B cell (primary cell): ENCODE results near the gene JAK3.

Source experiments
- EZH2 ChIP-seq: IDR thresholded peaks from 2 replicates; pipeline ENCODE4 v1.6.1; 2012; ENCODE audit warnings: borderline replicate concordance, low read depth, mild to moderate bottlenecking, moderate library complexity, low read length; ENCODE audit not compliant: insufficient read depth, poor library complexity, severe bottlenecking
- TF ChIP-seq, protein P1 (sequence below): fragments of 200-600 bp; IDR thresholded peaks from one replicate; pipeline ENCODE4 v1.8.0; 2022; ENCODE audit warnings: antibody characterized with exemption, mild to moderate bottlenecking

DNA sequence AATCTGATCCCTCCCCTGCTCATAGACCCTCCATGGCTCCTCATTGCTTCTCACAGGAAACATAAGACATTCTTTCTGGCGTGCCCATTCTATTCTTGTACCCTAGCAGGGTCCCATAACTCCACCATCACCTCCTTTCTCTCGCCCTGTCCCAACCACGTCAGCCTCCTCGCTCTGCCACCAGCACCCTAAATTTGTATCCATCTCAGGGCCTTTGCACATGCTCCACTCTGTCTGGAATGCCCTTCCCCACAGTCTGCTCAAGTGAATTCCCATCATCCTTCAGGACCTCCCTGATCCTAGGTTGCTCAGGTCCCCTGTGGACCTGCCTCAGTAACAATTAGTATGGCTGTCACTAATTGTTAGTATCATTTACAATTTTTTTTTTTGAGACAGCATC lies 42.4 kb downstream of the JAK3 start:
- TF ChIP-seq, protein P1, sequence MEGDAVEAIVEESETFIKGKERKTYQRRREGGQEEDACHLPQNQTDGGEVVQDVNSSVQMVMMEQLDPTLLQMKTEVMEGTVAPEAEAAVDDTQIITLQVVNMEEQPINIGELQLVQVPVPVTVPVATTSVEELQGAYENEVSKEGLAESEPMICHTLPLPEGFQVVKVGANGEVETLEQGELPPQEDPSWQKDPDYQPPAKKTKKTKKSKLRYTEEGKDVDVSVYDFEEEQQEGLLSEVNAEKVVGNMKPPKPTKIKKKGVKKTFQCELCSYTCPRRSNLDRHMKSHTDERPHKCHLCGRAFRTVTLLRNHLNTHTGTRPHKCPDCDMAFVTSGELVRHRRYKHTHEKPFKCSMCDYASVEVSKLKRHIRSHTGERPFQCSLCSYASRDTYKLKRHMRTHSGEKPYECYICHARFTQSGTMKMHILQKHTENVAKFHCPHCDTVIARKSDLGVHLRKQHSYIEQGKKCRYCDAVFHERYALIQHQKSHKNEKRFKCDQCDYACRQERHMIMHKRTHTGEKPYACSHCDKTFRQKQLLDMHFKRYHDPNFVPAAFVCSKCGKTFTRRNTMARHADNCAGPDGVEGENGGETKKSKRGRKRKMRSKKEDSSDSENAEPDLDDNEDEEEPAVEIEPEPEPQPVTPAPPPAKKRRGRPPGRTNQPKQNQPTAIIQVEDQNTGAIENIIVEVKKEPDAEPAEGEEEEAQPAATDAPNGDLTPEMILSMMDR: no peak
- no peak for TF ChIP-seq EZH2
